Osteocyte (in vitro differentiated cells): Measurements from ENCODE around the gene GGA2. TPM values are rescaled to one million over a fixed set of nuclear protein-coding genes. Genes with fewer than 3 reads are reported as not detected.

Experiments
- DNase-seq: peaks from one replicate; pipeline ENCODE4 v3.0.0; 2021; ENCODE audit warnings: mixed read lengths; ENCODE audit not compliant: unreplicated experiment; ENCODE audit errors: extremely low spot score
- H3K27ac Mint-ChIP-seq: one replicate; pipeline ENCODE4 v1.8.0; 2021; ENCODE audit warnings: mild to moderate bottlenecking, mixed read lengths; ENCODE audit not compliant: unreplicated experiment
- H3K27me3 Mint-ChIP-seq: one replicate; pipeline ENCODE4 v1.8.0; 2021; ENCODE audit warnings: mixed read lengths; ENCODE audit not compliant: unreplicated experiment
- H3K36me3 Mint-ChIP-seq: one replicate; pipeline ENCODE4 v1.8.0; 2021; ENCODE audit warnings: mixed read lengths; ENCODE audit not compliant: unreplicated experiment
- H3K4me1 Mint-ChIP-seq: one replicate; pipeline ENCODE4 v1.8.0; 2021; ENCODE audit warnings: mixed read lengths; ENCODE audit not compliant: unreplicated experiment
- H3K4me3 Mint-ChIP-seq: one replicate; pipeline ENCODE4 v1.8.0; 2021; ENCODE audit warnings: mild to moderate bottlenecking, moderate library complexity, mixed read lengths; ENCODE audit not compliant: unreplicated experiment
- H3K9me3 Mint-ChIP-seq: one replicate; pipeline ENCODE4 v1.8.0; 2021; ENCODE audit warnings: mixed read lengths; ENCODE audit not compliant: unreplicated experiment
- total RNA-seq: library from RNA; stranded (reverse); gene quantifications from 2 replicates; pipeline ENCODE4 v1.2.1, GENCODE V29; 2021
- TF ChIP-seq, protein P1 (sequence below): fragments of 200-600 bp; sonication (generic); IDR thresholded peaks from 2 replicates; pipeline ENCODE4 v1.5.0; 2021; ENCODE audit warnings: antibody characterized with exemption, mild to moderate bottlenecking, moderate library complexity

The GGA2 gene
- total RNA-seq, 1 donor from 2014 or later = 59.7 TPM

DNA sequence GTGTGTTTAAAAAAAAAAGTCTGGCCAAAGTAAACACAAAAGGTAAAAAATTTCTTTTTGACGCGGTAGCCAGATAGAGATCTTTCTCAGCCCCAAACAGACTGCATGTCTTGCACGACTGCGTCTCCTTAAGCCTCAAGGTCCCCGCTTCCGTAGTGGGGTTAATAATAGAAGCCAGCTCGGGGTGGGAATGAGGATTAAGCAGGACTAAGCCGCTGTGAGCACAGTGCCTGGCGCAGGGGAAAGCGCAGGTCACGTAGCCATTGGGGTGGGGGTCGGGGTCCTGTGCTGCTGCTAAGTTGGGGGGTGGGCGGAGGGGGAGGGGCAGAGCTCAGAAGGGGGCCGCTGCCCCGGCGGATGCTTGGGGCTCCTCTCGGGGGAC lies 521 bp downstream of the GGA2 start:
- no peaks in the 10 kb centered on the region for H3K27me3 Mint-ChIP-seq
- H3K4me3 Mint-ChIP-seq = peak overlapping the region; percentile 82
- DNase-seq = no peak
- H3K36me3 Mint-ChIP-seq = peaks cover 4% of the 10 kb centered on the region
- H3K4me1 Mint-ChIP-seq = peaks cover 35% of the 10 kb centered on the region
- TF ChIP-seq, protein P1, sequence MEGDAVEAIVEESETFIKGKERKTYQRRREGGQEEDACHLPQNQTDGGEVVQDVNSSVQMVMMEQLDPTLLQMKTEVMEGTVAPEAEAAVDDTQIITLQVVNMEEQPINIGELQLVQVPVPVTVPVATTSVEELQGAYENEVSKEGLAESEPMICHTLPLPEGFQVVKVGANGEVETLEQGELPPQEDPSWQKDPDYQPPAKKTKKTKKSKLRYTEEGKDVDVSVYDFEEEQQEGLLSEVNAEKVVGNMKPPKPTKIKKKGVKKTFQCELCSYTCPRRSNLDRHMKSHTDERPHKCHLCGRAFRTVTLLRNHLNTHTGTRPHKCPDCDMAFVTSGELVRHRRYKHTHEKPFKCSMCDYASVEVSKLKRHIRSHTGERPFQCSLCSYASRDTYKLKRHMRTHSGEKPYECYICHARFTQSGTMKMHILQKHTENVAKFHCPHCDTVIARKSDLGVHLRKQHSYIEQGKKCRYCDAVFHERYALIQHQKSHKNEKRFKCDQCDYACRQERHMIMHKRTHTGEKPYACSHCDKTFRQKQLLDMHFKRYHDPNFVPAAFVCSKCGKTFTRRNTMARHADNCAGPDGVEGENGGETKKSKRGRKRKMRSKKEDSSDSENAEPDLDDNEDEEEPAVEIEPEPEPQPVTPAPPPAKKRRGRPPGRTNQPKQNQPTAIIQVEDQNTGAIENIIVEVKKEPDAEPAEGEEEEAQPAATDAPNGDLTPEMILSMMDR = no peak
- H3K9me3 Mint-ChIP-seq = no peaks in the 10 kb centered on the region
- no peak overlapping the region for H3K27ac Mint-ChIP-seq

DNA sequence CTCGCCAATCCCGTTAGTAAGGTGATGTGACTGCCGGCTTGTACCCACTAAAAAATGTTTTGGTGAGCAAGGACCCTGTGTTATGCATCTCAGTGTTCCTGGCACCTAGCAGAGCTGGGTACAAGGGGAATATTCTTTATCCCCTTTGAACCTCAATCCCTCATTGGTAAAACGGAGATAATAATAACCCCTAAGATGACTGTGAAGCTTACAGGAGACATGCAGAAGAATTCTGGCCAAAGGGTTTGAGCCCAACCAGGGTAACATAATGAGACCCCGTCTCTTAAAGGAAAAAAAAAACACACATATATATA lies 896 bp downstream of the GGA2 start:
- H3K27ac Mint-ChIP-seq = no peak overlapping the region
- H3K9me3 Mint-ChIP-seq = no peaks in the 10 kb centered on the region
- H3K4me3 Mint-ChIP-seq = peak overlapping the region; percentile 82
- DNase-seq = no peak
- H3K4me1 Mint-ChIP-seq = peaks cover 39% of the 10 kb centered on the region
- TF ChIP-seq, protein P1 = no peak
- peaks cover 2% of the 10 kb centered on the region for H3K36me3 Mint-ChIP-seq
- H3K27me3 Mint-ChIP-seq = no peaks in the 10 kb centered on the region

DNA sequence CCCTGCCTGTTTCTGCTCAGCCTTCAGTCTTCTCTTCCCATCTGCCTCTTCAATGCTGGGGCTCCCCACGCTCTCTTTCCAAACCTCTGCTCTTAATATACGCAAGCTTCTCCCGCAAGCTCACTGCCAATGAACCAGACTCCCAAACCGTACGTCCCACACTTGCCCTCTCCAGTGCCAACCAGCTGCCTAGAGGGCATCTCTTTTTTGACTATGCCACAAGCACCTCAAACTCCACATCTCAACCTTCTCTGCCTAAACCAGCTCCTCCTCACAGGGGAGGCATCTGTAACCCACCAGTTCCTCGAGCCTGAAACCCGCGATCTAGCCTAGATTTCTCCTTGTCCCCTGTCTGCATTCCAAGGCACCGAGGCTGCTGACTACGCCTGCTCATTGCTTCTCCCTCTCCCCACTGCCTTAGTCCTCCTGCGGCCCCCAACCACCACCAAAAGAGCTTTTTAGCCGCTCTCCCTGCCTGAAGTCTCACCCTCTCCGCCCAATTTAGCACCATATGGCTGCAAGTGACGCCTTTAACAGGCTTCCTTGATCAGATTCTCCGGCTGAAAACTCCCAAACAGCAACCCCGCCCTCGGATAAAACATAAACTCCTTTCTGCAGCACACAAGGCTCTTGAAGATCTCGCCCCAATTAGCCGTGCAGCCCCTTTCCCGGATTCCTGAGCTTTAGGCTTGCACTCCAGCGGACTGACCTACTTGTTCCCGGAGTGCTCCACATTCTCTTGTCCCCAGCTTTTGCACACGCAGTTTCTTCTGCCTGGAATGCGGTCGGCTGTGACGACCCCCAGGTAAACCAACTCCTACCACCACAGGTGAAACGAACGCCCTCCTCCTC lies 1.5 kb downstream of the GGA2 start:
- Mint-ChIP-seq H3K4me1 (peaks cover 45% of the 10 kb centered on the region), H3K4me3 (peak overlapping the region; percentile 82), H3K9me3 (no peaks in the 10 kb centered on the region), H3K36me3 (peaks cover 2% of the 10 kb centered on the region), H3K27me3 (no peaks in the 10 kb centered on the region), H3K27ac (peak overlapping the region; percentile 3)
- TF ChIP-seq, protein P1 = no peak
- no peak for DNase-seq

DNA sequence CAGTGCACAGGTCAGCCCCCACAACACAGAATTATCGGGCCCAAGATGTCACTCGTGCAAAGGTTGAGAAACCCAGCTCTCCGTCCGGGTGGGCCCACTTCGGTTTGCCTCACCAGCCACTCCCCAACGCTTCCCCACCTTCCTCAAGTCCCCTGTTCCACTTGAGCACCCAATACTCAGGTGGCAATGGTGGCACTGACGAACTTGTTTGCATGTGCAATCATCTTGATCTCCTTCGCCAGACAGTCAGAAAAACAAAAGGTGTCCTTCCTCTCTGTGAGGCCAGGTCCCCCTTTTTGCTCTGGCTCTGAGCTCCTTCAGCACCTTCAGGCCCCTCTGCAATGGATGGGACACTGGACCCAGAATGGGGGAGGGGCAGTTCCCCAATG lies 3.7 kb downstream of the GGA2 start:
- Mint-ChIP-seq H3K27ac (no peak overlapping the region), H3K4me3 (no peak overlapping the region), H3K36me3 (peaks cover 2% of the 10 kb centered on the region), H3K27me3 (no peaks in the 10 kb centered on the region), H3K4me1 (peaks cover 48% of the 10 kb centered on the region), H3K9me3 (no peaks in the 10 kb centered on the region)
- DNase-seq = no peak
- TF ChIP-seq, protein P1 = no peak

DNA sequence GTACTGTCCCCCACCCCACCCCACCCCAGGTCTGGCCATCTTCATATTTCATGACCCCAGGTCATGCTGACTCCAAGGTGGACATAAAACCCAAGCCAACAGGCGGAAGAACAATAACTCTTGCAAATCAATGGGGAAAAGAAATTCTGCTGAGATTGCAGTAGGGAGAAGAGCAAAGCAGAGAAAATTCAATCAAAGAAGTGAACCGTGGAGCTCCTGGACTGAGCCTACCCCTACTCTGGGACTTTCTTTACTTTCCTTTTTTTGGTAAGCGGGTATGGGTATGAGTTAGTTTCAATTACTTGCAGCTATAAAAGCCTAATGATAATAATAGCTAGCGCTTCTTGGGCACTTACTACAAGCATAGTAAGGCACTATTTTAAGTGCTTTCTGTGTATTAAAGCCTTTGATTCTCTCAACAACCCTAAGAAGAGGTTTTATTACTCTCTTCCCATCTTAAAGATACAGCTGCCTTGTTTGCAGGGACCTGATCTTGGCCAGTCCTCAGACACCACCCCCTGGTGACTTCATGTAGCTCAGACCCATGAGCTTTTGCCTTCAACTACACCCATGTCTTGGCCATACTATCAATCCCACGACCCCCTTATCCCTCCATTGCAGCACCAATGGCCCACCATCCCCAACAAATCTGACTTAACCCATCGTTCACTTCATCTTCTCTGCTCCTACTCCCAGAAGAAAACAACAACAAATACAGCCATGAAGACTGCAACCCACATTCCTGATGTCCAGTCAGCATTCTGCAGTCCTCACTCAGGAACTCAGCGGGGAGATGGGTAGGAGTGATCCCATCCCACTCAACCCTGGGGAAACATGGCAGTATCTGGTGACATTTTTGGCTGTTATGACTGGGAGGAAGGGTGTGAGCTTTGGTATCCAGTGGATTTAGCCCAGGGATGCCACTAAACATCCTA lies 4.4 kb downstream of the GGA2 start:
- Mint-ChIP-seq H3K27ac (no peak overlapping the region), H3K36me3 (peaks cover 2% of the 10 kb centered on the region), H3K4me1 (peaks cover 48% of the 10 kb centered on the region), H3K27me3 (no peaks in the 10 kb centered on the region), H3K9me3 (no peaks in the 10 kb centered on the region), H3K4me3 (no peak overlapping the region)
- DNase-seq = no peak
- TF ChIP-seq, protein P1 = no peak
